ENCODE data around the gene KLHDC9. TPM values are rescaled to one million over a fixed set of nuclear protein-coding genes. Genes with fewer than 3 reads are reported as not detected.
A peak's percentile ranks its signal among the peaks of the same experiment; 100 is the strongest.

KLHDC9 gene
- total RNA-seq, 1 donor = 2.2 TPM

DNA sequence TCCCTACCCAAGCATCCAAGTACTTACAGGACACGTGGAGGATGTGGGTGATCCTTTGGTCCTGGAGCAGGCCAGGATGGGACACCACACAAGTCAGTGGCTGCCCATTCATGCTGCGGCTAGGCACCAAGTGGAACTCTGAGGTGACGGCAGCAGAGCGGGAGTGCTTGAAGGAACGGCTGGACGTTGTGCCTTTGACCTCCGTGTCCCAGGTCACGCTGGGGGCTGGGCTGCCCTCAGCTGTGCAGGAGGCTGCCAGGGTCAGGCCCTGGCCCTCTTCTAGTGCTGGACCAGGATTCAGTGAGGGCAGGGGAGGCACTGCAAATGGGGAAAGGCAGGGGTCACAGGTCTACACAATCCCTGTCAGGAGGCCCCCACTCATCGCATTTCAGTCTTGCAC lies 20.7 kb upstream of the KLHDC9 start:
- DNase-seq (ENCODE audit: low read depth) = no peak
- TF ChIP-seq, protein P1, sequence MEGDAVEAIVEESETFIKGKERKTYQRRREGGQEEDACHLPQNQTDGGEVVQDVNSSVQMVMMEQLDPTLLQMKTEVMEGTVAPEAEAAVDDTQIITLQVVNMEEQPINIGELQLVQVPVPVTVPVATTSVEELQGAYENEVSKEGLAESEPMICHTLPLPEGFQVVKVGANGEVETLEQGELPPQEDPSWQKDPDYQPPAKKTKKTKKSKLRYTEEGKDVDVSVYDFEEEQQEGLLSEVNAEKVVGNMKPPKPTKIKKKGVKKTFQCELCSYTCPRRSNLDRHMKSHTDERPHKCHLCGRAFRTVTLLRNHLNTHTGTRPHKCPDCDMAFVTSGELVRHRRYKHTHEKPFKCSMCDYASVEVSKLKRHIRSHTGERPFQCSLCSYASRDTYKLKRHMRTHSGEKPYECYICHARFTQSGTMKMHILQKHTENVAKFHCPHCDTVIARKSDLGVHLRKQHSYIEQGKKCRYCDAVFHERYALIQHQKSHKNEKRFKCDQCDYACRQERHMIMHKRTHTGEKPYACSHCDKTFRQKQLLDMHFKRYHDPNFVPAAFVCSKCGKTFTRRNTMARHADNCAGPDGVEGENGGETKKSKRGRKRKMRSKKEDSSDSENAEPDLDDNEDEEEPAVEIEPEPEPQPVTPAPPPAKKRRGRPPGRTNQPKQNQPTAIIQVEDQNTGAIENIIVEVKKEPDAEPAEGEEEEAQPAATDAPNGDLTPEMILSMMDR (IDR thresholded peaks at IDR 0.05; ENCODE audit: insufficient read depth, low read depth, low read length) = no peak
- no peak overlapping the region for H3K4me3 ChIP-seq (ENCODE audit: low read depth, low read length)

GRCh38 chr1:161079436-161080110 lies 18.6 kb upstream of the KLHDC9 start:
- no peak for DNase-seq (ENCODE audit: low read depth)
- TF ChIP-seq, protein P1 (IDR thresholded peaks at IDR 0.05; ENCODE audit: insufficient read depth, low read depth, low read length) = no peak
- H3K4me3 ChIP-seq (ENCODE audit: low read depth, low read length) = no peak overlapping the region

DNA sequence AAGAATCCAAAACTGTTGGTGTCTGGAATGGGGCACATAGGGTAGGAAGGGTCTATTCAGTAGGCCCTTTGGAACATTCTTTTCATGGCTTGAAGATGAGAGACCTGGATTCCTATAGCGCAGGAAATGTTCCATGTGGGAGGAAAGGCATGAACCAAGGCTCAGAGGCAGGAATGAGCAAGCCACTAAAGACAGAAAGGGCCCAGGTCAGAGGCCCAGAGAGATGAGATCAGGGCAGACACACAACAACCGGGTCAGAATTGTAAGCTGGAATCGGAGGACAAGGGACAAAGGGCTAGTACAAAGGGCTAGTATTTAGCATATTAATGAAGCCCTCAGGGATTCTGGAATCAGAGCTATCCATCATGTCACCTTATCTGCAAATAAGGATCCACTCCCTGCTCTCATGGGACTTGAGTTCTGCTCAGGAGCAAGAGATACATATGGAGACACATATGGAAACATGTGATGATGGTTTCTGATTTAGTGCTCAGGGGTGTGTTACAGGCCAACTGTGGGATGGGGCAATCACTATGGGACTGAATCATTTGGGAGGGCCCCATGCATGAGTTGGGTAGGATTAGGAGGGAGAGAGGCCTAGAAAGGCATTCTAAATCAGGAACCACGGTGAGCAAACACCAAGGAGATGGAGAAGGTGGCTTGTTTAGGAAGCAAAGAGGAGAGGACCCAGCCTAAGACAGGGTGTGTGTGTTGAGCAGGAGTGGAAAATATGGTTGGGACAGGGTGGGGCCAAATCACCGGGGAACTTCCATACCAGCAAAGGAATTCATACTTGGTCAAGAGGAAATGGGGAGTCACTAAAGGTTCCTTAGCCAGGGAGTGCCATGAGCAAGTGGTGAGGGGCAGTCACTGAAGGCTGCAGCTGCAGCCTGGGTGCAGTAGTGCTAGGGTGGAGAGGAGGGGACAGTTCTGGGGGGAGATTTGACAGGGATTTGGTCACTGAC lies 17.4 kb upstream of the KLHDC9 start:
- H3K4me3 ChIP-seq (ENCODE audit: low read depth, low read length) = no peak overlapping the region
- DNase-seq (ENCODE audit: low read depth) = peak; percentile 48
- TF ChIP-seq, protein P1 (IDR thresholded peaks at IDR 0.05; ENCODE audit: insufficient read depth, low read depth, low read length) = no peak

- TF ChIP-seq, protein P1 (IDR thresholded peaks at IDR 0.05; ENCODE audit: insufficient read depth, low read depth, low read length) = no peak
- DNase-seq (ENCODE audit: low read depth) = no peak
- no peak overlapping the region for H3K4me3 ChIP-seq (ENCODE audit: low read depth, low read length)
Observed at GRCh38 chr1:161081519-161081918, 16.6 kb upstream of the KLHDC9 start.

- H3K4me3 ChIP-seq (ENCODE audit: low read depth, low read length) = no peak overlapping the region
- DNase-seq (ENCODE audit: low read depth) = no peak
- TF ChIP-seq, protein P1 (IDR thresholded peaks at IDR 0.05; ENCODE audit: insufficient read depth, low read depth, low read length) = no peak
Observed at GRCh38 chr1:161082483-161082882, 15.7 kb upstream of the KLHDC9 start.

GRCh38 chr1:161082996-161083747 lies 15.0 kb upstream of the KLHDC9 start:
- TF ChIP-seq, protein P1 (IDR thresholded peaks at IDR 0.05; ENCODE audit: insufficient read depth, low read depth, low read length) = no peak
- peak; percentile 97 for DNase-seq (ENCODE audit: low read depth)
- no peak overlapping the region for H3K4me3 ChIP-seq (ENCODE audit: low read depth, low read length)
